Measurements from ENCODE around the gene SCN2A. TPM values are rescaled to one million over a fixed set of nuclear protein-coding genes. Genes with fewer than 3 reads are reported as not detected.
"Not testable (repeated sequence)": the region's sequence is repeated elsewhere in the genome, so short reads cannot be mapped to it uniquely, and the experiment has no call there.

SCN2A gene
- total RNA-seq, 1 donor from 2014 or later, result 0.35 TPM

GRCh38 chr2:165251366-165251765, 12.2 kb downstream of the SCN2A start:
- DNase-seq, result no peak
- no peak overlapping the region for H3K27ac ChIP-seq
- ATAC-seq, result no peak
- no peak overlapping the region for H3K4me3 ChIP-seq
- no peaks in the 10 kb centered on the region for H3K4me1 ChIP-seq
- H3K9me3 ChIP-seq, result no peaks in the 10 kb centered on the region
- intact Hi-C loops (cut with DNase I), result no loop called here
- H3K36me3 ChIP-seq, result no peaks in the 10 kb centered on the region
- TF ChIP-seq CTCF (IDR thresholded peaks at IDR 0.05), result no peak
- no peaks in the 10 kb centered on the region for H3K27me3 ChIP-seq (ENCODE audit: low read depth)

GRCh38 chr2:165253178-165253577, 14.0 kb downstream of the SCN2A start:
- no peak for ATAC-seq
- Histone ChIP-seq H3K4me1 (no peaks in the 10 kb centered on the region), H3K9me3 (no peaks in the 10 kb centered on the region), H3K36me3 (no peaks in the 10 kb centered on the region), H3K4me3 (no peak overlapping the region), H3K27me3 (ENCODE audit: low read depth) (no peaks in the 10 kb centered on the region), H3K27ac (no peak overlapping the region)
- DNase-seq, result no peak
- no peak for TF ChIP-seq CTCF (IDR thresholded peaks at IDR 0.05)
- intact Hi-C loops (cut with DNase I), result no loop called here

- Histone ChIP-seq H3K27ac (no peak overlapping the region), H3K27me3 (ENCODE audit: low read depth) (no peaks in the 10 kb centered on the region), H3K9me3 (no peaks in the 10 kb centered on the region), H3K4me3 (no peak overlapping the region), H3K36me3 (no peaks in the 10 kb centered on the region), H3K4me1 (no peaks in the 10 kb centered on the region)
- ATAC-seq, result no peak
- intact Hi-C loops (cut with DNase I), result no loop called here
- no peak for TF ChIP-seq CTCF (IDR thresholded peaks at IDR 0.05)
- no peak for DNase-seq
Measured at GRCh38 chr2:165256618-165257017, 17.4 kb downstream of the SCN2A start.

- H3K36me3 ChIP-seq; intact Hi-C loops (cut with DNase I); H3K9me3 ChIP-seq; ATAC-seq; DNase-seq; H3K27me3 ChIP-seq (ENCODE audit: low read depth); H3K27ac ChIP-seq; H3K4me1 ChIP-seq; H3K4me3 ChIP-seq: not testable (repeated sequence)
Measured at GRCh38 chr2:165260347-165260746, 21.1 kb downstream of the SCN2A start.

- no peak for ATAC-seq
- TF ChIP-seq CTCF (IDR thresholded peaks at IDR 0.05), result no peak
- Histone ChIP-seq H3K27me3 (ENCODE audit: low read depth) (no peaks in the 10 kb centered on the region), H3K4me1 (no peaks in the 10 kb centered on the region), H3K36me3 (no peaks in the 10 kb centered on the region), H3K4me3 (no peak overlapping the region), H3K9me3 (no peaks in the 10 kb centered on the region), H3K27ac (no peak overlapping the region)
- intact Hi-C loops (cut with DNase I), result no loop called here
- no peak for DNase-seq
Measured at GRCh38 chr2:165268754-165269153, 29.5 kb downstream of the SCN2A start.

GRCh38 chr2:165273176-165273575, 34.0 kb downstream of the SCN2A start:
- no peak for ATAC-seq
- Histone ChIP-seq H3K27ac (no peak overlapping the region), H3K36me3 (no peaks in the 10 kb centered on the region), H3K9me3 (no peaks in the 10 kb centered on the region), H3K4me3 (no peak overlapping the region), H3K4me1 (peaks cover 14% of the 10 kb centered on the region), H3K27me3 (ENCODE audit: low read depth) (no peaks in the 10 kb centered on the region)
- intact Hi-C loops (cut with DNase I), result no loop called here
- no peak for DNase-seq
- TF ChIP-seq CTCF (IDR thresholded peaks at IDR 0.05), result no peak
